Measurements from ENCODE around the gene HDAC7.

DNA sequence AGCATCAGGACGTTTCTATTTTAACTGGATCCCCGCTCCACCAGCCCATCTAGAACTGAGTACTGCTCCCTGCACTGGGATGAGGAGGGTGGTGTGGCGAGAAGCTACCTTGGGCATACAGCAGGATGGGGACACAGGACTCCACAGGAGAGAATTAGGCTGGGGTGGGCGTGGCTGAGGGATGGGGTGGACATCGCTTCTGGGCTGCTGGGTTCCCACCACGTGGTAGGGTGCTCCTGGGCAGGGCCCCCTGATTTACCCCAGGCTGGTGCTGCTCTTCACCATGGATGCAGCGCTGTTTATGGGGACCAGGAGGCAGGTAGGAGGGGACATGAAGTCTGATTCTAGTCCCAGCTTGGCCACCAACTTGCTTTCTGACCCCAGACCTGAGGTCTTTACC is 43.2 kb upstream of the HDAC7 start:
- TF ChIP-seq CREB1 (IDR thresholded peaks at IDR 0.05; ENCODE audit: low read depth) (no peak), EP300 (IDR thresholded peaks at IDR 0.05; ENCODE audit: borderline replicate concordance) (no peak), RAD21 (IDR thresholded peaks at IDR 0.05; ENCODE audit: low read depth) (no peak), CEBPB (IDR thresholded peaks at IDR 0.05) (no peak), FOXM1 (IDR thresholded peaks at IDR 0.05; ENCODE audit: borderline replicate concordance, low read depth) (no peak), TAF1 (IDR thresholded peaks at IDR 0.05; ENCODE audit: low read depth) (no peak), TCF12 (IDR thresholded peaks at IDR 0.05; ENCODE audit: low read depth) (no peak)
